HG02571 (cell line): ENCODE data around the gene SEPTIN2.
"Not testable (repeated sequence)": the region's sequence is repeated elsewhere in the genome, so short reads cannot be mapped to it uniquely, and the experiment has no call there.

Experiments
- ATAC-seq: cut with Tn5 transposase; IDR thresholded peaks from one replicate; pipeline ENCODE4 v1.9.1; 2021; ENCODE audit warnings: mild to moderate bottlenecking, moderate library complexity; ENCODE audit not compliant: unreplicated experiment

SEPTIN2 gene

DNA sequence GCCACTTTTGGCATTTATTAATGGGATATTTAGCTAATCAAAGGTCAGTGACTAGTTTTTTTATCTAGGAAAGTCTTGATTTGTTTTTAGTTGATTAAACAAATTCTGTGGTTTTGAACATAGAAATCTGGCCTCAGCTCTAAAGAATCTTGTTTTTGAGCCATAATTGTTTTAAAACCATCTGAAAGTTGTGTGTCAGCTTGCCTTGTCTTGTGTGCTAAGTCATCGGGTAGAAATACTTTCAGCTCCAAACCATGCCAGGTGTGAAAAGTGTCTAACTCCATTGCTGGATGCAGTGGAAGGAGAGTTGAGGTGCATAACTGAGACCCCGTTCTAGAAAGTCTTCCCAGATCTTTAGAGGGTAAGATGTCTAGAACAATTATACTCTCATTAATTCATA is 63.1 kb downstream of the SEPTIN2 start:
- ATAC-seq = no peak

DNA sequence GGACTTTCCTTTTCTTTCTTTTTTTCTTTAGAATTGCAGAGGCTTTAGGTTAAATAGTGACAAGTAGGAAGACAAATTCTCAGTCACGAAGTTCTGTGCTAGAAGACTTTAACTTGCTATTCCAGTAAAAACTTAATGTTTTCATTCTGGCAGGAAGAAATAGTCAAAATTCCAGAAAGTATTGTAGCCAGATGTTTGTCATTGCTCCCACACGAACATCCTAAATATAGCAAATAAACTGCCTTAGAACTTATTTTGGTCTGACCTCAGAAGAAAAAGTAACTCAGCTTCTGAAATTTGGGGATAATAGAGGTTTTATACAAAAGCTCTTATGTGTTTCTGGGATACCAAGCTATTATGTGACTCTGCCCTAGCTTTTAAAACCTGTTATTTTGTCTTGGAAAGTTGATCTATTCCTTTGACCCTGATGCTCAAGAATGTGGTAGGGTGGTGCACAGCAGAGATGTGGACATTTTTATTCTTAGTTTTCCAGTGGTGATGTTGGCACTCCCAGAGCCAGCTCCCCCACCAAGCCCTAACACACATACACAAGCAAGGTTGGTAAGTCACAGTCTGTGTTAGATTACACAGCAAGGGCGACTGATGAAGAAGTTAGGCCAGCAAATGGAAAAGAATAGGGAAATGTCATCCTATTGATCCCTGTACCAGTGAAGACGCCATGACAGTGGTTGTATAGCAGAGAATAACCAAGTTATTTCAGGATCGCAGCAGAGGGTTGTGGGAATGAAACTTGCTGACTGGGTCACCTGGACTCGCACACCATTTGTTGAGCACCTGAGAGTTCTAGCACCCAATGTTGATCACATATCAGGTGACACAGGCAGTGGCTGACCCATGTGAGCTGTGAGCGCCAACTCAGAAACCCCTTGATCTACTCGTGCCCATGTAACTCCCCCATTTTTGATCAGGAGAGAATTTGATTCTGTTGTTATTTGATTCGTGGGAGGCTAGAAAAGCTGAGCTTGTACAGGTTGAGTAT is 64.1 kb downstream of the SEPTIN2 start:
- ATAC-seq = no peak

- no peak for ATAC-seq
Measured at GRCh38 chr2:241381872-241382271, 66.1 kb downstream of the SEPTIN2 start.

DNA sequence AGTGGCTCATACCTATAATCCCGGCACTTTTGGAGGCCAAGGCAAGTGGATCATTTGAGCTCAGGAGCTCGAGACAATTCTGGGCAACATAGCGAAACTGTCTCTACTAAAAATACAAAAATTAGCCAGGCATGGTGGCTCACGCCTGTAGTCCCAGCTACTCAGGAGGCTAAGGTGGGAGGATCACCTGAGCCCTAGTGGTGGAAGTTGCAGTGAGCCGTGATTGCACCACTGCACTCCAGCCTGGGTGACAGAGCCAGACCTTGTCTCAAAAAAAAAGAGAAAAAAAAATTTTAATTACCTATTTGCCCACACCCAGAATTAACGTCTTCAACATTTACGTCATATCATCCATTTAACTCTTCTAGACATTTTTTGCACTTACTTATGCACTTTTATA is 69.7 kb downstream of the SEPTIN2 start:
- ATAC-seq = not testable (repeated sequence)

DNA sequence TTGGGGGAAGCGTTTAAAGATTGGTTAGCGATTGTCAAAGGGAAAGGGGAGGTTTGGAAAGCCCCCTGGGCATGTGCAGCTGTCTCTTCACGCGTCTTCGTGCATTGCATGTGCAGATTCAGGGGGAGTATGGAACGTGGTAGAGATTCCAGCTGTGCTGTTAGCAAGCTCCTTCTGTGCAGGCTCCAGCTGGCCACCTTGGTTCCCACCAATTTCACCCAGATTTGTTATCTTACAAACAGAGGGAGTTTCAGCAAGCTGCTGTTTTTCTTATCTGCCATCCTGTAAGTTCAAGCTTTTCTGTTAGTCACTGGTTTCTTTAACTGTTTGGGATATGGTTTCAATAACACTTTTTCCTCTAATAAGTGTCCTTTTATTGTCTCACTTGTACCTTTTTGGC is 70.8 kb downstream of the SEPTIN2 start:
- ATAC-seq = no peak

- no peak for ATAC-seq
Measured at GRCh38 chr2:241389697-241390096, 74.0 kb downstream of the SEPTIN2 start.

- ATAC-seq = no peak
Measured at GRCh38 chr2:241390301-241391206, 74.8 kb downstream of the SEPTIN2 start.

GRCh38 chr2:241391892-241392665 is 76.4 kb downstream of the SEPTIN2 start:
- no peak for ATAC-seq

DNA sequence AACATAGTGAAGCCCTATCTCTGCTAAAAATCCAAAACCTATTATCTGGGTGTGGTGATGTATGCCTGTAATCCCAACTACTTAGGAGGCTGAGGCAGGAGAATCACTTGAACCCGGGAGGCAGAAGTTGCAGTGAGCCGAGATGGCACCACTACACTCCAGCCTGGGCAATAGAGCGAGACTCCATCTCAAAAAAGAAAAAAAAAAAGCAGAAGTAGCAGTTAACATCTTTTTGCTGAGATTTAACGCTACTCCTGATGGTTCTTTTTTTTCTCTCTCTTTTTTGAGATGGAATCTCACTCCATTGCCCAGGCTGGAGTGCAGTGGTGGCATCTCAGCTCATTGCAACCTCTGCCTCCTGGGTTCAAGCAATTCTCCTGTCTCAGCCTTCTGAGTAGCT is 77.0 kb downstream of the SEPTIN2 start:
- ATAC-seq = not testable (repeated sequence)

GRCh38 chr2:241393524-241394196 is 77.9 kb downstream of the SEPTIN2 start:
- no peak for ATAC-seq

- not testable (repeated sequence) for ATAC-seq
Measured at GRCh38 chr2:241396809-241397208, 81.1 kb downstream of the SEPTIN2 start.

- no peak for ATAC-seq
Measured at GRCh38 chr2:241399941-241400922, 84.5 kb downstream of the SEPTIN2 start.
